ENCODE results near the gene NCAN. TPM values are rescaled to one million over a fixed set of nuclear protein-coding genes. Genes with fewer than 3 reads are reported as not detected.

Gene NCAN
- total RNA-seq = not detected in 2 replicates

GRCh38 chr19:19211499-19212420, at the start of gene NCAN:
Gene NCAN, plus strand, starts transcription at chr19:19211958. Its CDS starts 4,996 bp downstream, at chr19:19216954.

DNA sequence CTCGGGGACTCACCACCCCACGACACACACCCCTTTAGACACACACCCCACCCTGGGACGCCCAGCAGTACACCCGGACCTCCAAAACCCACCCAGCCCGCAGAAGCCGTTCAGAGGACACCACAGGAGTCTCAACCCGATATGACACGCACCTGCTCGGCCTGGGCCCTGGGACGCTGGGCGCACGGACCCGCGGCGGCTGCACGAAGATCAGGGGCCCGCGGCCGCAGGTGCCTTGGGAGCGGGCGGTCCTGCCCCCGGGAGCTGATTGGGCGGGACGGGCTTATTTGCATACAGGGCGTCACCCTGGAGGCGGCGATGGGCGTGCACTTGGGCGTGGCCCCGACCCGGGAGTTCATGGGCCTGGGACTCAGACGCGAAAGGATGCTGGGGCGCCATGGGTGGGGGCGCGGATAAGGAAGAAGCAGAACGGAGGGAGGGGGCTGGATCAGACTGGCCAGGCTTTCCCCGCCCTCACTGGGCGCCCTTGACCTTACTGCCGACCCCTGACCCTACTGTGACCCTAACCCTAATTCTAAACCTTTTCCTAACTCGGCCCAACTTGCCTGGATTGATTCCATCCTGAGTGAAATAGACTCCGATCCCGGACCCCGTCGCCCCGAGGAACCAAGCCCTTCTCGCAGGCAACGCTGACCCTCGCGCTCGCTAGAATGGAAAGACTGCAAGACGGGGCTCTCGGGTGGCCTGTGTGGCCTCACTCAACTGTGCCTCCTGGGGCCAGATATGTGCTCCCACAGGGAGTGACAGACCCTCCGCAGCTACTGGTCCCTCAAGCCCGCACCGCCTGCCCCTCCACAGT, 41.5 kb upstream of the NCAN start, which contains the start of gene MEF2B:
TSS of gene MEF2B (minus strand) at position 211 of the 820 bp plus-strand sequence. CDS start 19,528 bp downstream, outside the sequence.

GRCh38 chr19:19192078-19192882, 19.5 kb upstream of the NCAN start, which contains the start of the genes BORCS8 and RFXANK:
Gene BORCS8, minus strand, starts transcription at chr19:19192152. Its CDS starts 35 bp downstream, at chr19:19192117.
Gene RFXANK, plus strand, starts transcription at chr19:19192258. Its CDS starts 1,689 bp downstream, at chr19:19193947.

GRCh38 chr19:19203012-19203856, 8.5 kb upstream of the NCAN start, which contains the start of gene NR2C2AP:
Gene NR2C2AP, minus strand, starts transcription at chr19:19203414. Its CDS starts 354 bp downstream, at chr19:19203060.

Small RNAs within 50 kb of the gene (small RNA-seq; reads per million reads assigned to genes)
- gene RNU6-1028P = not detected

Other genes starting within 250 kb of the NCAN start
- 30.4 and 39.9 TPM in 2 replicates for gene SUGP2, start 178.4 kb upstream of the NCAN start, total RNA-seq
- 46.2 and 48.7 TPM in 2 replicates for gene ARMC6, start 178.4 kb upstream of the NCAN start, total RNA-seq
- 4.3 and 4.6 TPM in 2 replicates for gene SLC25A42, start 148.0 kb upstream of the NCAN start, total RNA-seq
- gene TMEM161A, start 73.5 kb upstream of the NCAN start, total RNA-seq = 14.2 and 21.9 TPM in 2 replicates
- 0.33 TPM in 1 of 2 replicates, not detected in the other for gene MEF2B, start 41.7 kb upstream of the NCAN start, total RNA-seq
- 16.6 and 16.7 TPM in 2 replicates for gene BORCS8, start 19.8 kb upstream of the NCAN start, total RNA-seq
- 80.8 and 99.9 TPM in 2 replicates for gene RFXANK, start 19.7 kb upstream of the NCAN start, total RNA-seq
- gene NR2C2AP, start 8.5 kb upstream of the NCAN start, total RNA-seq = 11.4 and 11.5 TPM in 2 replicates
- not detected in 2 replicates for gene TM6SF2, start 61.3 kb downstream of the NCAN start, total RNA-seq
- 37.7 and 40.8 TPM in 2 replicates for gene SUGP1, start 108.6 kb downstream of the NCAN start, total RNA-seq
- 44.4 and 45.1 TPM in 2 replicates for gene MAU2, start 108.9 kb downstream of the NCAN start, total RNA-seq
- gene GATAD2A, start 193.7 kb downstream of the NCAN start, total RNA-seq = 91.4 and 101 TPM in 2 replicates